Neural progenitor cell (in vitro differentiated cells): ENCODE data around the gene GALNT7. TPM values are rescaled to one million over a fixed set of nuclear protein-coding genes. Genes with fewer than 3 reads are reported as not detected.

Experiments
- DNase-seq: peaks from one replicate; pipeline ENCODE4 v3.0.0-alpha.2; 2016; ENCODE audit warnings: low spot score
- H2AFZ ChIP-seq: fragments of 200-600 bp; sonication (generic); replicated peaks from 2 replicates; pipeline ENCODE4 v1.6.1; 2016; ENCODE audit warnings: antibody characterized with exemption
- H3F3A ChIP-seq: fragments of 200-600 bp; sonication (generic); 2 replicates; pipeline ENCODE4 v1.6.1; 2016; ENCODE audit warnings: antibody characterized with exemption, low read depth
- H3K27ac ChIP-seq: fragments of 200-600 bp; sonication (generic); 2 replicates; pipeline ENCODE4 v1.5.1; 2016; ENCODE audit warnings: mild to moderate bottlenecking
- H3K27me3 ChIP-seq: fragments of 200-600 bp; sonication (generic); 2 replicates; pipeline ENCODE4 v1.6.1; 2016; ENCODE audit warnings: mild to moderate bottlenecking, moderate library complexity
- H3K36me3 ChIP-seq: fragments of 200-600 bp; sonication (generic); 2 replicates; pipeline ENCODE4 v1.5.1; 2016
- H3K4me1 ChIP-seq: fragments of 200-600 bp; sonication (generic); 2 replicates; pipeline ENCODE4 v1.6.1; 2016; ENCODE audit warnings: mixed run types
- H3K4me2 ChIP-seq: fragments of 200-600 bp; sonication (generic); 2 replicates; pipeline ENCODE4 v1.6.1; 2016
- H3K4me3 ChIP-seq: fragments of 200-600 bp; sonication (generic); 2 replicates; pipeline ENCODE4 v1.5.1; 2016
- H3K79me2 ChIP-seq: fragments of 200-600 bp; sonication (generic); 2 replicates; pipeline ENCODE4 v1.6.1; 2016; ENCODE audit warnings: low read depth
- H3K9ac ChIP-seq: fragments of 200-600 bp; sonication (generic); 2 replicates; pipeline ENCODE4 v1.6.1; 2016
- H3K9me3 ChIP-seq: fragments of 200-600 bp; sonication (generic); 2 replicates; pipeline ENCODE4 v1.5.1; 2016; ENCODE audit warnings: low read depth
- H4K20me1 ChIP-seq: fragments of 200-600 bp; sonication (generic); 2 replicates; pipeline ENCODE4 v1.6.1; 2016; ENCODE audit warnings: low read depth
- H3K27ac Mint-ChIP-seq: 3 replicates; pipeline ENCODE4 v1.8.0; 2021; ENCODE audit warnings: mixed read lengths
- H3K27me3 Mint-ChIP-seq: 2 replicates; pipeline ENCODE4 v1.8.0; 2022; ENCODE audit warnings: low read depth, mild to moderate bottlenecking, inconsistent platforms, moderate library complexity, mixed read lengths; ENCODE audit not compliant: insufficient read depth
- H3K36me3 Mint-ChIP-seq: 3 replicates; pipeline ENCODE4 v1.8.0; 2021; ENCODE audit warnings: mixed read lengths
- H3K4me1 Mint-ChIP-seq: 3 replicates; pipeline ENCODE4 v1.8.0; 2021; ENCODE audit warnings: mixed read lengths
- H3K4me3 Mint-ChIP-seq: 3 replicates; pipeline ENCODE4 v1.8.0; 2021; ENCODE audit warnings: mild to moderate bottlenecking, moderate library complexity, mixed read lengths
- H3K9me3 Mint-ChIP-seq: 3 replicates; pipeline ENCODE4 v1.8.0; 2020; ENCODE audit warnings: mixed read lengths
- EZH2 ChIP-seq: fragments of 200-600 bp; sonication (generic); IDR thresholded peaks from 2 replicates; pipeline ENCODE4 v1.6.1; 2017; ENCODE audit warnings: antibody characterized with exemption, mild to moderate bottlenecking, moderate library complexity
- EZH2phosphoT487 ChIP-seq: fragments of 200-600 bp; sonication (generic); IDR thresholded peaks from 2 replicates; pipeline ENCODE4 v1.6.1; 2017; ENCODE audit warnings: antibody characterized with exemption
- total RNA-seq: library from RNA; depleted of rRNA; stranded (reverse); fragments of >200 nt; gene quantifications from 2 replicates; pipeline ENCODE4 v1.2.3, GENCODE V29; 2015; ENCODE audit warnings: low replicate concordance
- TF ChIP-seq, protein P1 (sequence below): fragments of 200-600 bp; sonication (generic); IDR thresholded peaks from 2 replicates; pipeline ENCODE4 v1.5.1; 2017; ENCODE audit warnings: antibody characterized with exemption, mild to moderate bottlenecking

GALNT7 gene
- total RNA-seq, 1 donor from 2014 or later = 62.3 TPM

DNA sequence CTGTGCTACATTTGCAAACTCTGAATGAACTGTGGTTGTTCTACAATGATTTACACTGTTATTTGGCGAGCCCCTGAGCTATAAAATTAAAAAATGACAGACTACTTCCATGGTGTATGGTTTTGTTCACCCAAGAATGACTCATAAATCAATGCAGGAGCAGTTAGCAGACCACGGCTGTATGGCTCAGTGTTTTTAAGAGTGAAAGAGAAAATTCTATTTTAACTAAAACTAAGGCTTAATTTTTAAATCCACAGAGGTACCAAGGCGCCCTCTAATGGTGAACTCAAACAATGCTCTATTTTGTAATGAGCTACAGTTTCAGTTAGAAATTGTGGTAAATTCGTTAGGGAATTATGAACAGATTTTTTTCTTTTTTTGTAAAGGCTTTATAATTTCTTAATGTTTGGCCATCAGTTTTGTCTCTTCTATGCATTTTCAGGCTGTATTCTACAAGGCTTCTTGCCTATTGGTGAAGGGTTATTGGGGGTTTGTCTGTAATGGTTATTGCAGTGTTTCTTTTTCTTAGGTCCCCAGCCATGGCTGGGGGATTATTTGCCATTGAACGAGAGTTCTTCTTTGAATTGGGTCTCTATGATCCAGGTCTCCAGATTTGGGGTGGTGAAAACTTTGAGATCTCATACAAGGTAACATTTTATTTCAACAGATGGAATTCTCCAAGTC, 133.0 kb downstream of the GALNT7 start:
- H3K4me3 Mint-ChIP-seq = no peak overlapping the region
- no peak overlapping the region for H3K27ac ChIP-seq
- no peaks in the 10 kb centered on the region for H3K4me1 Mint-ChIP-seq

DNA sequence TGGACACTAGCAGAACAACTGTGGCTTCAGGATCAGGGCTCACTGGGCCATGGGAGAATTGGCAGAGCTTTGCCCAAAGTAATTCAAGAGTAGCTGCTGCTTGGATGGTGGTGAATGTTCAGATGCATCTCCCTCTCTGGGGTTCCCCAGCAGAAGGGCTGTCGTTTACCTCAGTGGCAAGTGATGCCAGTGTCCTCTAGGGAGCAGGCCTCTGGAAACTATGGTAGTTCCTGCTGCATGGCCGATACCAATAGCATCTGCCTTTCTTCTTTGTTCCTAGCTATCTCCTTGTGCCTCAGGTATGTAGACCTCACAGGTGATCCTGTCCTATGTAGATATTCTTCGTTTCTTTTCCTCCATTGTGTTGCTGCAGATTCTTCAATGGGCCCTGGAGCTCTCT, 139.2 kb downstream of the GALNT7 start:
- H3K9ac ChIP-seq = no peak overlapping the region
- peaks cover 37% of the 10 kb centered on the region for H3K36me3 Mint-ChIP-seq
- H3F3A ChIP-seq = no peaks in the 10 kb centered on the region
- DNase-seq = no peak
- no peaks in the 10 kb centered on the region for H3K27me3 ChIP-seq
- H3K4me3 ChIP-seq = no peak overlapping the region
- no peak overlapping the region for H2AFZ ChIP-seq
- no peak overlapping the region for H3K4me2 ChIP-seq
- H3K27ac Mint-ChIP-seq = no peak overlapping the region
- H3K9me3 Mint-ChIP-seq = peaks cover 7% of the 10 kb centered on the region
- TF ChIP-seq EZH2phosphoT487 (no peak), EZH2 (no peak)
- TF ChIP-seq, protein P1, sequence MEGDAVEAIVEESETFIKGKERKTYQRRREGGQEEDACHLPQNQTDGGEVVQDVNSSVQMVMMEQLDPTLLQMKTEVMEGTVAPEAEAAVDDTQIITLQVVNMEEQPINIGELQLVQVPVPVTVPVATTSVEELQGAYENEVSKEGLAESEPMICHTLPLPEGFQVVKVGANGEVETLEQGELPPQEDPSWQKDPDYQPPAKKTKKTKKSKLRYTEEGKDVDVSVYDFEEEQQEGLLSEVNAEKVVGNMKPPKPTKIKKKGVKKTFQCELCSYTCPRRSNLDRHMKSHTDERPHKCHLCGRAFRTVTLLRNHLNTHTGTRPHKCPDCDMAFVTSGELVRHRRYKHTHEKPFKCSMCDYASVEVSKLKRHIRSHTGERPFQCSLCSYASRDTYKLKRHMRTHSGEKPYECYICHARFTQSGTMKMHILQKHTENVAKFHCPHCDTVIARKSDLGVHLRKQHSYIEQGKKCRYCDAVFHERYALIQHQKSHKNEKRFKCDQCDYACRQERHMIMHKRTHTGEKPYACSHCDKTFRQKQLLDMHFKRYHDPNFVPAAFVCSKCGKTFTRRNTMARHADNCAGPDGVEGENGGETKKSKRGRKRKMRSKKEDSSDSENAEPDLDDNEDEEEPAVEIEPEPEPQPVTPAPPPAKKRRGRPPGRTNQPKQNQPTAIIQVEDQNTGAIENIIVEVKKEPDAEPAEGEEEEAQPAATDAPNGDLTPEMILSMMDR = no peak
- no peak overlapping the region for H3K4me3 Mint-ChIP-seq
- H3K27me3 Mint-ChIP-seq = no peaks in the 10 kb centered on the region
- H4K20me1 ChIP-seq = no peaks in the 10 kb centered on the region
- no peaks in the 10 kb centered on the region for H3K79me2 ChIP-seq
- H3K36me3 ChIP-seq = peaks cover 18% of the 10 kb centered on the region
- H3K4me1 Mint-ChIP-seq = no peaks in the 10 kb centered on the region
- H3K9me3 ChIP-seq = no peaks in the 10 kb centered on the region
- no peaks in the 10 kb centered on the region for H3K4me1 ChIP-seq
- no peak overlapping the region for H3K27ac ChIP-seq

More for the DNA sequence above, 133.0 kb downstream of the GALNT7 start:
- H3K27me3 ChIP-seq = no peaks in the 10 kb centered on the region
- Mint-ChIP-seq H3K9me3 (peaks cover 7% of the 10 kb centered on the region), H3K27ac (no peak overlapping the region), H3K36me3 (peaks cover 24% of the 10 kb centered on the region), H3K27me3 (no peaks in the 10 kb centered on the region)
- H3K4me3 ChIP-seq = no peak overlapping the region
- H3F3A ChIP-seq = no peaks in the 10 kb centered on the region
- H3K9me3 ChIP-seq = no peaks in the 10 kb centered on the region
- no peaks in the 10 kb centered on the region for H3K79me2 ChIP-seq
- no peak overlapping the region for H3K9ac ChIP-seq
- no peak overlapping the region for H3K4me2 ChIP-seq
- TF ChIP-seq EZH2phosphoT487 (no peak), EZH2 (no peak)
- TF ChIP-seq, protein P1 = peak; percentile 95
- DNase-seq = peak; percentile 38
- H2AFZ ChIP-seq = no peak overlapping the region
- no peaks in the 10 kb centered on the region for H3K4me1 ChIP-seq
- H4K20me1 ChIP-seq = no peaks in the 10 kb centered on the region
- H3K36me3 ChIP-seq = peaks cover 18% of the 10 kb centered on the region

DNA sequence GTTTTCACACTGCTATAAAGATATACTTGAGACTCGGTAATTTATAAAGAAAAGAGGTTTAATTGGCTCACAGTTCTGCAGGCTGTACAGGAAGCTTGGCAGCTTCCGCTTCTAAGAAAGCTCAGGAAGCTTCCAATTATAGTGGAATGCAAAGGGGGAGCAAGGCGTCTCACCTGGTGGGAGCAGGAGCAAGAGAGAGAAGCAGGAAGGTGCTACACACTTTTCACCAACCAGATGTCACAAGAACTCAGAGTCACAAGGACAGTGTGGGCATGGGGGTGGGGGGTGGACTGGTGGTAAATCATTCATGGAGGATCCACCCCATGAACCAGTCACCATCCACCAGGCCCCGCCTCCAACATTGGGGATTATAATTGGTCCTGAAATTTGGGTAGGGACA, 142.8 kb downstream of the GALNT7 start:
- no peaks in the 10 kb centered on the region for H3K9me3 ChIP-seq
- H3K4me1 ChIP-seq = no peaks in the 10 kb centered on the region
- no peaks in the 10 kb centered on the region for H3K4me1 Mint-ChIP-seq
- no peaks in the 10 kb centered on the region for H3K27me3 ChIP-seq
- no peaks in the 10 kb centered on the region for H4K20me1 ChIP-seq
- H3K4me3 Mint-ChIP-seq = no peak overlapping the region
- H3K9me3 Mint-ChIP-seq = no peaks in the 10 kb centered on the region
- no peaks in the 10 kb centered on the region for H3F3A ChIP-seq
- H3K36me3 ChIP-seq = no peaks in the 10 kb centered on the region
- no peak for DNase-seq
- no peak overlapping the region for H3K27ac ChIP-seq
- no peak for TF ChIP-seq EZH2phosphoT487
- no peak for TF ChIP-seq EZH2
- TF ChIP-seq, protein P1 = no peak
- peaks cover 20% of the 10 kb centered on the region for H3K36me3 Mint-ChIP-seq
- no peak overlapping the region for H3K4me3 ChIP-seq
- no peaks in the 10 kb centered on the region for H3K79me2 ChIP-seq
- H3K27me3 Mint-ChIP-seq = no peaks in the 10 kb centered on the region
- no peak overlapping the region for H3K4me2 ChIP-seq
- no peak overlapping the region for H3K27ac Mint-ChIP-seq
- H3K9ac ChIP-seq = no peak overlapping the region
- no peak overlapping the region for H2AFZ ChIP-seq
